Activated effector memory CD4-positive, alpha-beta T cell treated with anti-CD3 and anti-CD28 coated beads, Interleukin-2, amount 50 U/mL, for 16 hours (primary cell): ENCODE results near the gene SEC14L3.

ENCODE experiments used
- DNase-seq: peaks from one replicate; pipeline ENCODE4 v3.0.0-alpha.2; 2020

SEC14L3 gene

DNA sequence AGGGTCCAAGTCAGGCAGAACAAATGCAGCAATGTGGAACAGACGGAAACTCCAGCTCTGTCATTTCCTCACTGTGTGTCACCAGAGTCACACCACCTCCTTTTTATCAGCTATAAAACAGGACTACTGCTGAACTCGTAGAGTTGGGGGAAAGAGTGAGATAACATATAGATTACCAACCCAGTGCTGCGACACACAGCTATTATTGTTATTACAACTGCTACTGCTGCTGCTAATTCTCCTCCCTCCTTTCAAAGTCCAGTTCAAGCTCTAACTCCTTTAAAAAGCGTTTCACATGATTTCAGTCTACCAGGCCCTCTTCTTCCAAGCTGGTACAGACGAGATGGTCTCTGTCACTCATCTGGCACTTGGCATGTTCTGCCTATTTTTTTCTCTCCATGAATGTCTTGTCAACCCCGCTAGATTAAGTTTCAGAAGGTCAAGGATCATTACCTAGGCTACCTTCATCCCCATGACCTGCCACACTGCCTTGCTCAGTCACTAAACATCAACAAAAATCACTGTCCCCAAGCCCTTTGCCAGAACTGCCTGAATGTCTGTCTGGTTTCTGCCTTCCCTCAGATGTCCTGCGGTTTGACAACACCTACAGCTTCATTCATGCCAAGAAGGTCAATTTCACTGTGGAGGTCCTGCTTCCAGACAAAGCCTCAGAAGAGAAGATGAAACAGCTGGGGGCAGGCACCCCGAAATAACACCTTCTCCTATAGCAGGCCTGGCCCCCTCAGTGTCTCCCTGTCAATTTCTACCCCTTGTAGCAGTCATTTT is 49.9 kb downstream of the SEC14L3 start:
- no peak for DNase-seq

- DNase-seq, result no peak
Observed at GRCh38 chr22:30420347-30421125, 51.3 kb downstream of the SEC14L3 start.

GRCh38 chr22:30416837-30417236 is 55.0 kb downstream of the SEC14L3 start:
- no peak for DNase-seq

- DNase-seq, result no peak
Observed at GRCh38 chr22:30416403-30416802, 55.4 kb downstream of the SEC14L3 start.

DNA sequence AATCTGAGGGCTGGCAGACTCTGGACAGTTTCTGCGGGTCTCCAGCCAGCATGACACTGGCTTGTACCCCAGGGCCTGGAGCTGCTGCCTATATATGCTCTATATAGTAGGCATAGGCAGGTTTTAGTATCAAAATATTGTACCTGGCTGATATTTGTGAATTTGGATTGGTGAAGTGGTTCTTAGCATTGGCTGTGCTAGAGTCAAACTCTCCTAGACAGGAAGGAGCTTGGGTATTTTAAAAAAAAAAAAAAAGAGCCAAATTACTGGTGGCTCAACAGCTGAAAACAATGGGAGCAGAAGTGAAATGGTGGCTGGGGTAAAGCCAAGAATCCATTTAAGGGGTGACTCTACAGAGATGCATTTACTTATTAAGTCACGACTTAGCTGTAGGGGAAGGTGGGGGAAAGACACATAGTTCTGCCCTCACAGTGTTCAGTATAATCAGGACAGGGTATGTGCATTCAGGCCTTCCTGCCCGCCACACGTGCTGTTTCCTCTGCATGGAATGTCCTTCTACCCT is 57.2 kb downstream of the SEC14L3 start:
- DNase-seq, result no peak

- DNase-seq, result no peak
Observed at GRCh38 chr22:30413745-30414524, 57.9 kb downstream of the SEC14L3 start.

DNA sequence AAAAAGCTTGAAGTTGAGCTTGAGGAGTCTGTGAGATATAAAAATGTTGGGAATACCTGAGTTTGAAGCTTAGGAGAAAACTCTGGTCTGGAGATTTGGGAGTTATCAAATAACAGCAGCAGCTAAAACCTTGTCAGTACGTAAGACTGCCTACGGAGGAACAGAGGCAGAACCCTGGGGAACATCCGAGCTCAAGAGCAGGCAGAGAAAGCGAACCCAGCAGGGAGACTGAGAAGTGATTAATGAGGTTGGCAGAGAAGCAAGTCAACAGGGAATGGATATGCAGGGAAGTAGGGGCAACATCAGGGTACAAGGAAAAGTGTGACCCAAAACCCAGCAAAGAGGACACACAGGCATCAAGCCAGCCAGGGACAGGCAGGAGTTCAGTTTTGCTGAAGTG is 58.8 kb downstream of the SEC14L3 start:
- no peak for DNase-seq

DNA sequence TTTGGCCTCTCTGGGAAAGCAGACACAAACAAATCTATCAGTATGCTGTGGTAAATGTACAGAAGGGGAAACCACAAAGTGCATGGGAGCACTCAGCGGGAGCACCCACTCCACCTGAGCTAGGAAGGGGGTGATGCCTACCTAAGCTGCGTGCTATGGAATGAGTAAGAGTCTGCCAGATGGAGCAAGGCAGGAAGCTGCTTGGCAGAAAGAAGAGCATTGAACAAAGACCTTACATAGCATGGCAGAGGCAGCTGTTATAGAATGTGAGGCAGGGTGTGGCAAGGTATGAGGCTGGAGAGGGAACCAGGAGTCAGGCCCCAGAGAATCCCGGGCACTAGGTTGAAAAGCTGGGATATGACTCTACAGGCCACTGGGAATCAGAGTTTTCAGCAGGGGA is 60.0 kb downstream of the SEC14L3 start:
- DNase-seq, result no peak
